ENCODE data around the gene PSME2.

The PSME2 gene

DNA sequence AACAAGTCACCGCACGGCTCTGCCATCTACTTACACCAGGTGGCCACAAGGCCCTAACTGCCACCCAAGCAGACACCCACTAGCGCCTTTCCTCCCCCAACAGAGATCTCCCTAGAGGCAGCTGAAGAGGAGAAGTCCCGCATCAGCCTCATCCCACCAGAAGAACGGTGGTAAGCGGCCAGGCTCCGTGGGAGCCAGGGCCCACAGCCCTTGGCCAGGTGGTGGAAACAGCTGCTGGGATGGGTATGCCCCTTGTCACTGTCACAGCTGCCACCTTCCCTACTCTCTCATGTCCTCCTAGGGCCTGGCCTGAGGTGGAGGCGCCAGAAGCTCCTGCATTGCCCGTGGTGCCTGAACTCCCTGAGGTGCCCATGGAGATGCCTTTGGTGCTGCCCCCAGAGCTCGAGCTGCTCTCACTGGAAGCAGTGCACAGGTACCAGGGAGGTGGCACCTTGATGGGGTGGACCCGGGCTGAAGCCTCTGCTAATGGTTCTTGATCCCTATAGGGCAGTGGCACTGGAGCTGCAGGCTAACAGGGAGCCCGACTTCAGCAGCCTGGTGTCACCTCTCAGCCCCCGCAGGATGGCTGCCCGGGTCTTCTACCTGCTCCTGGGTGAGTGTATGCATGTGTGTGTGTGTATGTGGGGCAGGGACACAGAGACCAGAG, 33.0 kb upstream of the PSME2 start:
- no peak for DNase-seq

- no peak for DNase-seq
Observed at GRCh38 chr14:24178399-24179178, 32.2 kb upstream of the PSME2 start.

GRCh38 chr14:24177891-24178290, 31.5 kb upstream of the PSME2 start:
- DNase-seq = no peak

GRCh38 chr14:24177041-24177825, 30.8 kb upstream of the PSME2 start:
- no peak for DNase-seq

GRCh38 chr14:24176599-24176998, 30.2 kb upstream of the PSME2 start:
- no peak for DNase-seq

DNA sequence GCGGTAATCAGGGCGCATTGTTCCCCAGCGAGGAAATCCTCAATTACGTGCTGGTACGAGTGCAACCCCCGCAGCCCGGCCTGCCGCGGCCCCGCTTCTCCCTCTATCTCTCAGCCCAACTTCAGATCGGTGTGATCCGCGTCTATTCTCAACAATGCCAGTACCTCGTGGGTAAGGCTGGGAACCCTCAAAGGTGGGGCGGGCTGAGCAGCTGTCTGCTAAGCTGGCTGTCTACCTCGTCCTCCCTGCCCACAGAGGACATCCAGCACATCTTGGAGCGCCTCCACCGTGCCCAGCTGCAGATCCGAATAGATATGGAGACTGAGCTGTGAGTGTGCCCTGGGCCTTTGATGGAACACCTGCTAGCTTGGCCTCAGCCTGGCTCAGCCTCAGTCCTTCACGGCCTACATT, 26.5 kb upstream of the PSME2 start:
- no peak for DNase-seq

DNA sequence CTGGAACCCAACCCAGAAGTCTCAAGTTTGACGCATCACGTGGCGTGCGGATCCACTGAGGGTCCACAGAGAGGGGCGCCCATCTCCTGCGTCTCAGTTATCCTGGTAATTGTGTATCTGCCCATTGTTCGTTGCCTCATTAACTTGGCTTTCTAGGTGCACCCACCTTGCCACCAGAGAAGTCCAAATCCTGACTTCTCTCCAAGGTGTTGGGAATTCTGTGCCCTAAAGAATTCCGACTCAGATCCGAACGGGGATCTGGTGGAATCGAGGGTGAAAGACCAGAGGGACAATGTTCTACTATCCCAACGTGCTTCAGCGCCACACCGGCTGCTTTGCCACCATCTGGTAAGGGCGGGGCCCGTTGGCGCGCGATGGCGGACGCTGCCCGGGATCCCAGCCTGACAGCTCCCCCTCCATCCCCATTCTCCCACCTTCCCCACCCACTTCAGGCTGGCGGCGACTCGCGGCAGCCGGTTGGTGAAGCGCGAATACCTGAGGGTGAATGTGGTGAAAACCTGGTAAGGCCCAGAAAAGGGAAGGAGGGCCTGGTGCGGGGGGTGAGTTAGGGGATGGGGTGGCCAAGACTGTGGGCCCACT, 26.0 kb upstream of the PSME2 start:
- DNase-seq = no peak

GRCh38 chr14:24171422-24172260, 25.2 kb upstream of the PSME2 start, which contains the start of gene REC8:
Gene REC8, plus strand, starts transcription at chr14:24172080. Its CDS starts 473 bp downstream, at chr14:24172553.
- DNase-seq = peak; percentile 67

DNA sequence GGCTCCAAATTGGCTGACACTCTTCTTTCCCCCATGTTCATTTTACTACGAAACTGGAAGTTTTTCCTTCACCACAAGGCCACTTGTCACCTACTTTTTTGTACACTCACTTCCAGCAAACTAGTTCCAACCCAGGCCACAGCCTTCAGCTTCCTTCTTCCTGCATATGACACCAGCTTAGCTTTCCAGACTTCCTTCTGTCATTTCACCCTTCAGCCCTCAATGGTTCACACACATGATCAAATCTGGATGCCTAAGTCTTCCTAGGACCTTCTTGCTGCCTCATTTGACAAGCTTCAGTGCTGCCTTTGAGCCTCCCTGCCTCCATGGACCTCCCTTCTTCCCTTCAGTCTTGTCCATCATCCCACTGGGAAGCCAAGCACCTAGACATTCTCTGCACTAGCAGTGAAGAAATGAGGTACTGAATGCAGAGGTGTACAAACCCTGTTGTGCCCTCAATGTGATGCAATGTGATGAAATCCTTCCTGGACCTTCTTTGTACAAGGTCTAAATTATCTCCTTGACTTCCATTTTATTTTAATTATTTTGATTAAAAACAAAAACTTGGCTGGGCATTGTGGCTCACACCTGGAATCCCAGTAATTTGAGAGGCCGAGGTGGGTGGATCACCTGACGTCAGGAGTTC, 21.2 kb upstream of the PSME2 start:
- DNase-seq = no peak

DNA sequence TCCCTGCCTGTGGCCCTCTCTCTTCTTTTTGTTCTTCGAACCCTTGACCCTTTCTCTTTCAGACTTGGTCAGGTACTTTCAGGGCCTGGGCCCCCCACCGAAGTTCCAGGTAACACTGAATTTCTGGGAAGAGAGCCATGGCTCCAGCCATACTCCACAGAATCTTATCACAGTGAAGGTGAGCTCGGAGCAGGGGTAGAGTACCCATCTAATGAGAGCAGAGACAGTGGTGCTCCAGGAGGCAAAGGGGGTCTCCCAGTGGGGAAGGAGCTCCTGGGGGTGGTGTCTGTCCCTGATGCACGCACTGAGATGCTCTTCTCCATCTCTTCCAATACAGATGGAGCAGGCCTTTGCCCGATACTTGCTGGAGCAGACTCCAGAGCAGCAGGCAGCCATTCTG, 19.4 kb upstream of the PSME2 start:
- DNase-seq = no peak

DNA sequence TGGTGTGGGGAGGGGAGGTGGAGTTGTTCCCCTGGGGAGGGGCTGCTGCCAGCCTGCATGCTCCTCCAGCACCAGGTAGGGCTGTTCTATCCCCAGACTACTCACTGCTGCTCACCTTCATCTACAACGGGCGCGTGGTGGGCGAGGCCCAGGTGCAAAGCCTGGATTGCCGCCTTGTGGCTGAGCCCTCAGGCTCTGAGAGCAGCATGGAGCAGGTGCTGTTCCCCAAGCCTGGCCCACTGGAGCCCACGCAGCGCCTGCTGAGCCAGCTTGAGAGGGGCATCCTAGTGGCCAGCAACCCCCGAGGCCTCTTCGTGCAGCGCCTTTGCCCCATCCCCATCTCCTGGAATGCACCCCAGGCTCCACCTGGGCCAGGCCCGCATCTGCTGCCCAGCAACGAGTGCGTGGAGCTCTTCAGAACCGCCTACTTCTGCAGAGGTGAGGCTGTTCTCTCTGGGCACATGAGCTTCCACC, 18.1 kb upstream of the PSME2 start:
- DNase-seq = no peak

DNA sequence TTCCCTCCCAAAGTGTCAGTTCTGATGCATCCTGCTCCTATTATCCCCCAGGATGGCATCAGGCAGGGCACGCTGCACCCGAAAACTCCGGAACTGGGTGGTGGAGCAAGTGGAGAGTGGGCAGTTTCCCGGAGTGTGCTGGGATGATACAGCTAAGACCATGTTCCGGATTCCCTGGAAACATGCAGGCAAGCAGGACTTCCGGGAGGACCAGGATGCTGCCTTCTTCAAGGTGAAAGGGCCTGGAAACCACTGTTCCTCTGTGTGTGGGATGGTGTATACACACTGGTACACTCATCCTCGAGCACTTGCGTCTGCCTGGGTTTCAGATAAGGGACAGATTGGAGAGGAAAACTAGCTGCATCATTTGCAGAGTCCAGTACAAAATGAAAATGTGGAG, 15.7 kb upstream of the PSME2 start:
- peak; percentile 40 for DNase-seq

- peak; percentile 98 for DNase-seq
Observed at GRCh38 chr14:24160850-24161804, 14.7 kb upstream of the PSME2 start, which contains the start of gene IRF9. Gene IRF9, plus strand, starts transcription at chr14:24161265. Its CDS starts 880 bp downstream, at chr14:24162145.

DNA sequence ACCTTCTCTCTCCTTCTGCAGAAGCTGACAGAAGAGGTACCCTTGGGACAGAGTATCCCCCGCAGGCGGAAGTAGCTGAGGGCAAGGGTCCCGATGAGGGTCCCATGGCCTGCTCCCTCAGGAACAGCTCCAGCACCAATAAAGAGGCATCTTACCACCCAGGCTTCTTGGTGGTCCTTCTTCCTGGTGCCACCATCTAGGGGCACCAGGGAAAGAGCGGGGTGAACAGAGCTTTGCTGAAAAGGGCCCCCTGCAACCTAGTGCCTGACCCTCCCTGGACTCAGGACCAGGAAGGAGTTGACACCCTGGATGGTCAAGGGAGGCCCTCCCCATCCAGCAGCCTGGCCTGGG, 14.1 kb upstream of the PSME2 start:
- DNase-seq = no peak

GRCh38 chr14:24159777-24160498, 13.5 kb upstream of the PSME2 start:
- no peak for DNase-seq

GRCh38 chr14:24157331-24157730, 10.9 kb upstream of the PSME2 start:
- DNase-seq = no peak

GRCh38 chr14:24156840-24157239, 10.4 kb upstream of the PSME2 start:
- no peak for DNase-seq

GRCh38 chr14:24155100-24155499, 8.7 kb upstream of the PSME2 start:
- no peak for DNase-seq

- no peak for DNase-seq
Observed at GRCh38 chr14:24151404-24152080, 5.1 kb upstream of the PSME2 start.
